Gastrocnemius medialis (tissue), 4 donors: ENCODE data around the gene TMX1.

ENCODE experiments used
- CTCF ChIP-seq, 5 experiments: fragments of 450-650 bp in 3 of 5; fragments of 200-600 bp in 2 of 5; sonication (generic) in 2 of 5; IDR thresholded peaks in 4 of 5; conservative IDR thresholded peaks in 1 of 5; 1 replicate in 4 of 5; 2 replicates in 1 of 5; pipeline ENCODE4 v1.5.1; 2016 to 2019; ENCODE audit warnings: antibody characterized with exemption in 5 of 5, mild to moderate bottlenecking in 3 of 5, moderate library complexity in 3 of 5
- POLR2A ChIP-seq, 2 donors: fragments of 450-650 bp; IDR thresholded peaks; one replicate each; pipeline ENCODE4 v1.6.1; 2017; ENCODE audit warnings: antibody characterized with exemption in 2 of 2, mild to moderate bottlenecking in 2 of 2, moderate library complexity in 2 of 2

- TF ChIP-seq CTCF (IDR thresholded peaks at IDR 0.05 in 4 of 5, conservative IDR thresholded peaks at IDR 0.05 in 1 of 5) (no peak), POLR2A (IDR thresholded peaks at IDR 0.05) (no peak)
Measured at GRCh38 chr14:51304438-51304837, 64.4 kb downstream of the TMX1 start.
